CD4-positive, alpha-beta T cell treated with Interleukin-2 at 100 ng/mL for 4 hours (primary cell): ENCODE data around the gene PRKAR1A.
"Not testable (repeated sequence)": the region's sequence is repeated elsewhere in the genome, so short reads cannot be mapped to it uniquely, and the experiment has no call there.

Experiments used
- DNase-seq: peaks from one replicate; pipeline ENCODE4 v3.0.0-alpha.2; 2020; ENCODE audit warnings: low spot score

The PRKAR1A gene

DNA sequence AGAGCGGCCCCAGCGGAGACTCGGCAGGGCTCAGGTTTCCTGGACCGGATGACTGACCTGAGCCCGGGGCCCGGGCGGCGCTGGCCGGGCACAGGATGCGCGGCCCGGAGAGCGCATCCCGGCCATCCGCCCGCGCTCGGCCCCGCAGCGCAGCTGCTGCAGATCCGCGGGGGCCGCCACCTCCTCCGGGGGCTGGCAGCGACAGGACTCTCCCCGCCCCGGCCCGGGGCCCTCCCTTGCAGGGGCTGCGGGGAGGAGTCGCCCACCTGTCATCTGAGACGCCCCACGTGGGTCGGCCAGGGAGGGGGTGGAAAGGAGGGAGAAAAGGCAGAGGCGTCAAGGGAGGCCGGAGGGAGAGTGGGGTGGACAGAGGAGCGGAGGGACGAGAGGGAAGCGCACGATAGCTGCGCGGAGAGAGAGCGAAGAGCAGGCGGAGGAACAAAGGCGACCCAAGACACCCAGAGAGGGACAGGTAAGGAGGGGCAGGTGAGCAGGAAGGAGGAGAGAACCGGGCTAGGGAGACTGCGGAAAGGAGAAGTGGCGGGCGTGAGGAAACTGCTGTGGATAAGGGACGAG lies 471 bp upstream of the PRKAR1A start:
- DNase-seq, result peak; percentile 66

DNA sequence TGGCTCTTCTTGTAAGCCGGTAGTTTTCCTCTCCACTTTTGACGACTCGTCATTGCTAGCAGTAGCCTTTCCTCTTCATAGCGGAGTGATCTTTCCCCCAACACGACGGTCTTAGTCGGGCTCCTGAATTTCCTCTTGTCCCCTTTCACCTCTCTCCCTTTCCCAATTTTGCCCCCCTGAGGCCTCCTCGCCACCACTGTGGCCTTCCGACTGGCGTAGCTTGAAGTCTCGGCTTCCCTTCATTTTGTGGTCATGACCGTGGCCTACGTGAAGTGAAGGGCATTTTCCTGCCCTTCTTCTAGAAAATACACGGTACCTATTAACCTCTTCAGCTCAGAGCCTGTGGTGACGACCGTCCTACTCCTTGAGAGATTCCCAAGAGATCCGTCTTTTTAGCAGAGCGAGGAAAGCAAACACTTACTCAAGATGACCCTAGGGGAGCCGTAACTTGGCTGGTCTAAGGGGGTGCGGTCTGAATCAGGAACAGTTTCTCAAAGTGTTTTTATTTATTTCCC lies 787 bp downstream of the PRKAR1A start:
- DNase-seq, result no peak

DNA sequence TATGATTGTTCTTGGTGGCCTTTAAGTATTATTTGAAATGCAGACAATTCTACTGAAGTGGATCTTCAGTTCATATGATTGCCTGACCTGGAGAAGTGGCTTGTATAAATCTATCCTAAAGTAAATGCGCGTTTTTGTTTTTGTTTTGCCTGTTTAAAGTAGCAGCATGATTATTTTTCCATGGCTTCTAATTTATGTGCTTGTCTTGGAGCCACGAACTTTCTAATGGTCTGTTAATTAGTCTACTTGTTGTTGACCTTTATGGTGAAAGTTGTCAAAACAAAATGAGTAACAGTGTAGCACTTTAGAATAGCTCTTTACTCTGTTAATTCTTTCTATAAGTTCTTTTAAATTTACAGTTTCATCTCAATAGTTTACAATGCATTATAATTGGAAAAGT lies 1.7 kb downstream of the PRKAR1A start:
- no peak for DNase-seq

DNA sequence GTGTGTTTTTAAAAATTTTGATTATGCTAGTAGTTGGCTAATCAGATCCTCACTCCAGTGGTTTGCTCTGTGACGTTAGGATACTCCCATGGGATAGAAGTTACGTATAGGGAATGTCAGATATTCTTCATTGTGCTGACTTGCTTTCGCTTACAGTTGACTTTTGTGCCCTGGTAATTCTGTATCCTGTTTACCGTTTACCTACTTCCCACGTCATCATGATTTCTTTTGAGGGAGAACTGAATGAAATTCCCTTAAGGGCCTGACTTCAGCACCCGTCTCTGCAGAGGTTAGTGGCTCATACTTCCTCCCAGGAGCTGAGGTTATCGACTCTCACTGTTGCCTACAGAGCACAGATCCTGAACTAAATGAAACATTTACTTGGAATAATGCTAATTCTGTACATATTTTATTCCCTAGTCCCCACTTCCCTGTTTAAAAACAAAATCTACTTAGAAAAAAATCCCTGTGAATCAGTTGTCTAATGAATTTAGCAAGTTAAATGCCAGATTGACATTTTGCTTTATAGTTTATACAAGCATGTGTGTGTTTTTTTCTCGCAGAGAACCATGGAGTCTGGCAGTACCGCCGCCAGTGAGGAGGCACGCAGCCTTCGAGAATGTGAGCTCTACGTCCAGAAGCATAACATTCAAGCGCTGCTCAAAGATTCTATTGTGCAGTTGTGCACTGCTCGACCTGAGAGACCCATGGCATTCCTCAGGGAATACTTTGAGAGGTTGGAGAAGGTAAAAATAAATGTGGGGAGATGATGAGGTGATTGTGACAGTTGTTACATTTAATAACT lies 2.8 kb downstream of the PRKAR1A start:
- no peak for DNase-seq

DNA sequence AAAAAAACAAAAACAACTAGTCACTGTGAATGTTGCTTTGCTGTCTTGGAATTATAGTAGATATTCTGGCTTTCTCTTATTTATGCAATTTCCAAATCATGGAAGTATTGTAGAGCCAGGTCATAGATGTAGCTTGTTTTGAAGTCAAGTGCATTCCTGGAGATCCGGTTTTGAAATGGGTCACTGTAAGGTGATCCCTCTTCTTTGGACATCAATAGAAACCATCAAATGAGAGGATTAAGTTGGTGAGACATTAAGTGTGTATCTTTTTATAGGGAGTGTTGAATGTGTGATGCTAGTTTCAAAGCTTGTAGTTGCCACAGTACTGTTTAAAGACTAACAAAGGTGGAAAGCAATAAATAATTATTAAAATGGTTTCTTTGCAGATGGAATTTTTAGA lies 4.5 kb downstream of the PRKAR1A start:
- DNase-seq, result no peak

DNA sequence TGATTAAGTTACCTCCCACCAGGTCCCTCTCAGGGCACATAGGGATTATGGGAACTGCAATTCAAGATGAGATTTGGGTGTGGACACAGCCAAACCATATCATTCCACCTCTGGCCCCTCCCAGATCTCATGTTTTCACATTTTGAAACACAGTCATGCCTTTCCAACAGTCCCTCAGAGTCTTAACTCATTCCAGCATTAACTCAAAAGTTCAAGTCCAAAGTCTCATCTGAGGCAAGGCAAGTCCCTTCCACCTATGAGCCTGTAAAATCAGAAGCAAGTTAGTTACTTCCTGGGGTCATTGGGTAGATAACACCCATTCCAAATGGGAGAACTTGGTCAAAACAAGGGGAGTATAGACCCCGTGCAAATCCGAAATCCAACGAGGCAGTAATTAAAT lies 5.4 kb downstream of the PRKAR1A start:
- not testable (repeated sequence) for DNase-seq

DNA sequence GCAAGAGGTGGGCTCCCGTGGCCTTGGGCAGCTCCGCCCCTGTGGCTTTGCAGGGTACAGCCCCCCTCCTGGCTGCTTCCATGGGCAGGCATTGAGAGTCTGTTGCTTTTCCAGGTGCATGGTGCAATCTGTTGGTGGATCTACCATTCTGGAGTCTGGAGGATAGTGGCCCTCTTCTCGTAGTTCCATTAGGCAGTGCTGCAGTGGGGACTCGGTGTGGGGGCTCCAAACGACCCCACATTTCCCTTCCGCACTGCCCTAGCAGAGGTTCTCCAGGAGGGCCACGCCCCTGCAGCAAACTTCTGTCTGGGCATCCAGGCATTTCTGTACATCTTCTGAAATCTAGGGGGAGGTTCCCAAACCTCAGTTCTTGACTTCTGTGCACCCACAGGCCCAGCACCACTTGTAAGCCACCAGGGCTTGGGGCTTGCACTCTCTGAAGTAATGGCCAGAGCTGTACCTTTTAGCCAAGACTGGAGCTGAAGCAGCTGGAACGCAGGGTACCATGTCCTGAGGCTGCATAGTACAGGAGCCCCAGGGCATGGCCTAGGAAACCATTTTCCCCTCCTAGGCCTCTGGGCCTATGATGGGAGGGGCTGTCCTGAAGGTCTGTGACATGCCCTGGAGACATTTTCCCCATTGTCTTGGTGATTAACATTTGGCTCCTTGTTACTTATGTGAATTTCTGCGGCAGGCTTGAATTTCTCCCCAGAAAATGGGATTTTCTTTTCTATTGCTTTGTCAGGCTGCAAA lies 6.0 kb downstream of the PRKAR1A start:
- no peak for DNase-seq

DNA sequence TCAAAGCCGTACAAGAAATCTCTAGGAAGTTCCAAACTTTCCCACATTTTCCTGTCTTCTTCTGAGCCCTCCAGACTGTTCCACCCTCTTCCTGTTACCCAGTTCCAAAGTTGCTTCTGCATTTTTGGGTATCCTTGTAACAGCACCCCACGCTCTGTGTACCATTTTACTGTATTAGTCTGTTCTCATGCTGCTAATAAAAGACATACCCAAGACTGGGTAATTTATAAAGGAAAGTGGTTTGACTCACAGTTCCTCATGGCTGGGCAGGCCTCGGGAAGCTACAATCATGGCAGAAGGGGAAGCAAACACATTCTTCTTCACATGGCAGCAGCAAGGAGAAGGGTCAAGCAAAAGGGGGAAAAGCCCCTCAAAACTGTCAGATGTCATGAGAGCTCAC lies 6.8 kb downstream of the PRKAR1A start:
- not testable (repeated sequence) for DNase-seq

DNA sequence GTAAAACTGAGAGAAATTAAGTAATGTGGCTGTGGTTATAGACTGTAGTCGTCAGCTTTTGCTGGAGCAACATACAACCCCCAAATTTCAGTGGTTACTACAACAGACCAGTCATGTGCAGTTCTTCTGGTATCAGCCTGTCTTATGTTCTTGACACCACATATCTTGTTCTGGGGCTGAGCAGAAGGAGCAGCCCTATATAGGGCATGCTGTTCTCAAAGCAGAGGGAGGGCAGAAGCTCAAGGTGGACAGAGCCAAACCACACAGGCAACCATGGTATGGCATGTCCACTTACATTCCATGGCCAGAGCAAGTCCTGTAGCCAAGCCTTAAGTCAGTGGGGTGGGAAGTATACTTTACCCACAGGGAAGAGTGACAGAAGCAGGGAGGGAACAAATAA lies 7.7 kb downstream of the PRKAR1A start:
- no peak for DNase-seq

DNA sequence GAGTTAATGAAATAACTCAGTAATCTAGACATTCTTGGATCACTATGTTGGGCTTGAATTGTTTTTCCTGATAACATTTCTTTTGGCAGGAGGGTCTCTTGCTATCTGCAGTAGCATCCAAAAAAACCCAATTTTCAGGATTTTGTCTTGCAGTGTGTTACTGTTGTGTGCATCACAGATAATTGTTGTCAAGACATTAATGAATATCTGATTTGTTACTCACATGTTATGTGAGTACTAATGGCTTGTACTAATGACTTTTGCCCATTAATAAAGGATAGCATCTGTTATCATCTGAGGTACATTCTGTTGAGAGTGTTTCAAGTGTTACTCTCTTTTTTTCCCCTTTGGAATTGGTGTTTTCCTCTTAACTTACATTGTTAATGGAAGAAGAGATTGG lies 10.0 kb downstream of the PRKAR1A start:
- no peak for DNase-seq

DNA sequence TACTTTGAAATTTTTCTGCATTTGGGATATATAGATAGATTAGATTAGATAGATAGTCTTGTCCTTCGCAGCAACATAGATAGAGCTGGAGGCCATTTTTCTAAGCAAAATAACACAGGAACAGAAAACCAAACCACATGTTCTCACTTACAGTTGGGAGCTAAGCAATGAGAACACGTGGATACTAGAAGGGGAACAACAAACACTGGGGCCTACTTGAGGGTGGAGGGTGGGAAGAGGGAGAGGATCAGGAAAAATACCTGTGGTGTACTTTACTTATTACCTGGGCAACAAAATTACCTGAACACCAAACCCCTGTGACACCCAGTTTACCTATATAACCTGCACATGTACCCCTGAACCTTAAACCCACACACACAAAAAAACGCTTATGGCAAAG lies 14.3 kb downstream of the PRKAR1A start:
- DNase-seq, result no peak

DNA sequence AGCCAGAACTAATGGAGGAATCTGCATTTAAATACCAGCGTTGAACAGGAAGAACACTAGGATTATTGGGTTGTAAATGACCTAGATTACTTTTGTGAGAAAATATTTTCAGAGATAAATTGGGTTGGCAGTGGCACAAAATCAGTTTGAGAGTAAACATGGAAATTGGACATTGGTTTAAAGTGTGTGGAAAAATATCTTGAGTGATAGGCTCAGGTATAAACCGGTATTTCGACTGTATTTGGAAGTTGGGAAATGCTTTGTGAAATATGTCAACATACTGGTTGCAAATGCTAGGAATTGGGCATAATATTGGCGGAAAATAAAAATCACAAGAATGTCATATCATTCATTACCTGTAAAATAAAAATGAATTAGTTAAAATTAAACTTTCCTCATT lies 15.1 kb downstream of the PRKAR1A start:
- DNase-seq, result no peak

DNA sequence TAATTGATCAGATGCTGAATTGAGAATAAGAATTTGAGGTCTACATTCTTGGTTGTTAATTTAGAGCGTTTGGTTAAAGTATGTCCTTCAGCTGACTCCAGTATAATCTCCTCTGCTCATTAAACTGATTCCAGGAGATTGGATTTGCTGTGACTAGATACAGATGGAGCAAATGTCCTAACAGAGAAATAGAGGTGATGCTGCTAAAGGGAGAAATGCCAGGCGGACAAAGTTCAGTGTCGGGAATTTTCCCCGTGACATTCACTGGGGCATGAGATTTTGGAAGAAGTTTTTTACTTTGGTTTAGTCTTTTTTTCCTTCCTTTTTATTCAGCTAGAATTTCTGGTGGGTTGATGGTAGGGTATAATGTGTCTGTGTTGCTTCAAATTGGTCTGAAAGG lies 19.0 kb downstream of the PRKAR1A start:
- no peak for DNase-seq

DNA sequence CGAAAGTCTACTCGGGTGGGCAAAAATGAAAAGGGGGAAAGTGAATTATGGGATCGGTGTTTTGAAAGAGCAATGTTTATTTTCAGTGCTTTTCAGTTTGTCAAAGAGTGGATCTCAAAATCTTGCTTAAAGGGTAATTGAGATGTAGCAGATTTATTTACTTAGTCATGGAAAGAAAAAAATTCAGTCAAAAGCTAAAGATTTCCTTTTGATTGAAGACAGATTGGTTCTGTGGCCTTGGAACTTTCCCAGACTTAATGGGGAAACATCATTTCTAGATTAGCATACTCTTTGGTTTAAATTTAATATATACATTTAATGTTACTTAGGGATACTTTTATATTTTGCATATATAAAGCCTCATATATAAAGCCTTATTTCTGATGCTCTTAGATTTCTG lies 20.6 kb downstream of the PRKAR1A start:
- DNase-seq, result no peak

DNA sequence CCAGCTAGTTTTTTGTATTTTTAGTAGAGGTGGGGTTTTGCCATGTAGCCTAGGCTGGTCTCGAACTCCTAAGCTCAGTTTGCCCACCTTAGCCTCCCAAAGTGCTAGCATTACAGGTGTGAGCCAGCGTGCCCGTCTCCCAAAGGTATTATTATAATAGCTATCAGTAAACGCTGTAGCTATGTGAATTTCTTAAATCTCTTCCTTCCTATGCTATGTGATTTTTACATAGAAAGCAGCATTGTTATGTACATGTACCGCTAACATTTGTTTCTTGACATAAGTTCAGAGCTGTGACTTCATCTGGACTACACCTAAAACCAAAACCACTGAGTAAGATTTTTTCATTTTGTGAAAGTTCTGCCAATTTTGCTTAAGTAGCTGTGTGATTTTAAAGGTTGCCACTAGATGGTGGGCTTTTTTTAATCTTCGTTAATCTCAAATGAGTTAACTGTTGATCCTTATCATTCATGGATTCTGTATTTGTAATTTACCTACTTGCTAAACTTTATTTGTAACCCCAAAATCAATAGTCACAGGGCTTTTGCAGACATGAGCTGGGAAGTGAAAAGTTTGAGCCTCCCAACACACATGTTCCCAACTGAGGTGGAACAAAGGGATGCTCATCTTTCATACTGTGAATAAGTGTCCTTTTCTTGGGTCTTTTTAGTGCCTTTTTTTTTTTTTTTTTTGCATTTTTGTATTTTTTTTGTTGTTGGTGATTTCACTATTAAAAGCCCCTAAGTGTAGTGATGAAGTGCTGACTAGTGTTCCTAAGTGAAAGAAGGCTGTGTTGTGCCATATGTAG lies 21.9 kb downstream of the PRKAR1A start:
- DNase-seq, result no peak

DNA sequence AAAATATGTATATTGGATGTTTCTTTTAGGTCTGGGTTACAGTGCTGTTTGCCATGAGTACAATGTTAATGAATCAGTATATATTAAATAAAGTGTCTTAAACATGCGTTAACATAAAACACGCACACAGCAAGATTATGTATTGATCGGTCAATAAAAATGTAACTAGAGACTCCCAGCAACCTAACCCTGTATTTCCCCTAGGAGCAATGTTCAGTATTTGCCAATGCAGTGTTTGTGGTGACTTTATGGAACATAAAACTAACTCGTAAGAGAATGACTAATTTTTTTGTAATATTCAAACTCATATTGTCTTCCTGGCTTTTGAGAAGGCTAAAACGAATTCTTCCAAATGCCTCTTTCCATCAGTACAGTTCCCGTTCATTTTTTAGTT lies 22.5 kb downstream of the PRKAR1A start:
- no peak for DNase-seq

DNA sequence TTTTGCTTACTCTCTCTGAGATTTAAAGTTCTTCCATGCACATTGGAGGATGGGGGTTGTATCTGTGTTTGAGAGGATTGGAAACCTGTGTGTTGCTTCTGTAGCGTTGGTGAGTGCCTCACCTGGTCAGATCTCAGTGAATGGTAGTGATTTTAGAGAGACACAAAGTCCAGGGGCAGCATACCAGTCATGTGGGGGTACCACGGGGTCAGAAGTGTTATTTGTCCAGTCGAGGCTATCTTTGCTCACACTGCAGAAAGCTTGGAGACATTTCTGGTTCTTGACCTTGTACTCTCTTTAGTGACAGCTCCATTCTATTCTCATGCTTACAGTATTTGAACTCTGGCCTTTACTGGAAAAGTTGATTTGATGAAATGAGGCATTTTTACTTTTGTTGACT lies 23.7 kb downstream of the PRKAR1A start:
- no peak for DNase-seq

DNA sequence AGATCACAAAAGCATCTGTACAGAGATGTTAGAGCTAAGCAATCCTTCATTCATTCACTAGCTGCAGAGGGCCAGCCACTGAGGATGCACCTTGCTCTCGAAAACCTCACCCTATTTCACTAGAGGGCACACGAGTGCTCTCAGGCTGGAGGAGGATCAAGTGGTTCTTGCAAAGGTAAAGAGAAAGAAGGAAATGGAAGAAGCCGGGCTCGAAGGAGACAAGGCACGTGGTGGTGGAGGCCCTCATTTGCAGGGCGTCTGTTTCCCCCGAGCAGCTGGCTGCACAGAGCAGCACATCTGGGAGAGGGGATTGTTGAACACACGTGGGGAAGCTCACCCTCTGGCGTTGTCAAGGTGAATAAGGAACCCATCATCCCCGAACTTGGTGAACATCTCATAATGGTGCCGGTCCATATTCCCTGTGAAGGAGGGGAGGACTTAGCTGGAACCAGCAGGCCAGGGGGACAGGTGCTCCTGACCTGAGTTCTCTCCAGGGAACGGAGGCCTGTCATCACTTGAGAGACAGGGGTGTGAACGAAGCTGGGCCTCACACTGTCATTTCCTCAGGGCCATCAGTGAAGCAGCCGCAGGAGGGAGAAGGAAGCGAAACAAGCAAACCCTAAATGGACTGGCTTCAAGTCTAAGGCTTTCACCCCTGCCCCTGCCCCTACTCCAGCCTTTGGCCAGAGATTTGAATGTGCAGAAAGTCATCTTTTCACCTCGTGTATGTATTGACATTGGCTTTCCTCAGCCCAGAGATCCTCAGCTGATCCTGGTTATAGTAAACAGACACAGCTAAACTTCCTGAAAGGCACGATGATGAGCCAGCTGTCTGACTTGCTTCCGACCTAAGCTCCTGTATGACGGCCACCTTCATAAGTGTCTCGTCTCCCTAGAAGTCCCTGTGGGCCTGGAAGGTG lies 27.6 kb downstream of the PRKAR1A start:
- no peak for DNase-seq

DNA sequence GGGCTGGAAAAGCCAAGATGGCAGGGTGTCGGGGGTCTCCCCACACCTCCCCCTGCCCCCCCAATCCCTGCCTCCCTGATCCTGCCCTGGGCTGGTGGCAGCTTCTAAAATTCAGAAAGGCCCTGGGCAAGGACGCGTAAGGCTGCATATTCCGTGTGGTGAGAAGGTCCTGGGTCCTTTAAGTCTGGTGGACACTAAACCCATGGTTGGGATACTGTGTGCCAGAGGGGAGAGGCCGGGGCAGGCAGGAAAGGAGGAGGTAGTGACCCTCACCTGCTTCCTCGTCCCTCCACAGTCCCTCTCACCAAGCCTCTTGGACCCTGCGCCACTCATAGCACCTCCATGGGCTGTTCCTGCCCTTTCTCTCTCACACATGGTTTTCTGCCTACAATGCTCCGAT lies 28.8 kb downstream of the PRKAR1A start:
- DNase-seq, result no peak

DNA sequence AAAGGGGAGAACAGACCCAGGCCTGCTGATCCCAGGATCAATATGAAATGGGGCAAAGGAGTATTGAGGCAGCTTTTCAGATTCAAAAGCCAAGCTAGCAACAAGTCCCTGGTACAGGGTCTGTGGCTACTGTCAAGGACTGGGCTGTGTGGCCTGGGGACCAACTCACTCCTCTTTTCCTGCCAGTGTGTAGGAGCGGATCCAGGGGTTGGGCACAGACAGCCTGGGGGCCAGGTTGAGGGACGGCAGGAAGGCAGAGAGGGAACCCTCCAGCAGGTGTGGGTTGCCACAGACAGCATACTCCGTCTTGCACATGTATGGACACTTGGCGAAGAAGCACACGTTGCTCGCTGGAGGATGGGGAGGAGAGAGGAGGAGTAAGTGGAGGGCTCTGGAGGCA lies 29.6 kb downstream of the PRKAR1A start:
- no peak for DNase-seq
